NB4 (cell line): ENCODE data around the gene SIGLEC11.

Experiments used
- DNase-seq: peaks from one replicate; pipeline ENCODE4 v3.0.0; 2010; ENCODE audit warnings: low read depth
- H3K4me3 ChIP-seq: one replicate; pipeline ENCODE4 v1.5.1; 2011; ENCODE audit warnings: mild to moderate bottlenecking, low read depth, low read length, moderate library complexity
- MYC ChIP-seq: IDR thresholded peaks from 2 replicates; pipeline ENCODE4 v1.6.1; 2011; ENCODE audit warnings: low read depth, low read length
- POLR2A ChIP-seq: IDR thresholded peaks from 2 replicates; pipeline ENCODE4 v1.6.1; 2011; ENCODE audit warnings: mild to moderate bottlenecking; ENCODE audit not compliant: insufficient read length; ENCODE audit errors: extremely low read depth
- TF ChIP-seq, protein P1 (sequence below): IDR thresholded peaks from 2 replicates; pipeline ENCODE4 v1.6.1; 2011; ENCODE audit warnings: low read depth, low read length
- TF ChIP-seq, protein P2 (sequence below): IDR thresholded peaks from one replicate; pipeline ENCODE4 v1.5.1; 2012; ENCODE audit warnings: low read depth, low read length

Gene SIGLEC11

DNA sequence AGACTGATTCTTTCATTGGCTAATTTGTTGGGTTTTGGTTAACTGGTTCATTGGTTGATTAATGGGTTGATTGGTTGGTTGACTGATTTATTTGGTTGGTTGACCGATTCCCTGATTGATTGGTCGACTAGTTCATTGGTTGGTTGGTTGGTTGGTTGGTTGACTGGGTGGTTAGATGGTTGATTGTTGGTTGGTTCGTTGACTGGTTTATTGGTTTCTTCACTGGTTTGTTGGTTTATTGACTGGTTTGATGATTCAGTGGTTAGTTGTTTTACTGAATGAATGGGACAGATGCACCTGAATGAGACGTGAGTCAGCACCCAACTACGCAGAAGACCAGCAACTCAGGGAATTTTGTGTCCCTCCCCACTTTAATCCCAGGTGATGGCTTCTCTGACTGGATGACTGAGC, 28.9 kb downstream of the SIGLEC11 start:
- no peak for DNase-seq
- H3K4me3 ChIP-seq: no peak overlapping the region
- TF ChIP-seq, protein P1, sequence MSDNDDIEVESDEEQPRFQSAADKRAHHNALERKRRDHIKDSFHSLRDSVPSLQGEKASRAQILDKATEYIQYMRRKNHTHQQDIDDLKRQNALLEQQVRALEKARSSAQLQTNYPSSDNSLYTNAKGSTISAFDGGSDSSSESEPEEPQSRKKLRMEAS: no peak
- TF ChIP-seq POLR2A (no peak), MYC (no peak)
- TF ChIP-seq, protein P2, sequence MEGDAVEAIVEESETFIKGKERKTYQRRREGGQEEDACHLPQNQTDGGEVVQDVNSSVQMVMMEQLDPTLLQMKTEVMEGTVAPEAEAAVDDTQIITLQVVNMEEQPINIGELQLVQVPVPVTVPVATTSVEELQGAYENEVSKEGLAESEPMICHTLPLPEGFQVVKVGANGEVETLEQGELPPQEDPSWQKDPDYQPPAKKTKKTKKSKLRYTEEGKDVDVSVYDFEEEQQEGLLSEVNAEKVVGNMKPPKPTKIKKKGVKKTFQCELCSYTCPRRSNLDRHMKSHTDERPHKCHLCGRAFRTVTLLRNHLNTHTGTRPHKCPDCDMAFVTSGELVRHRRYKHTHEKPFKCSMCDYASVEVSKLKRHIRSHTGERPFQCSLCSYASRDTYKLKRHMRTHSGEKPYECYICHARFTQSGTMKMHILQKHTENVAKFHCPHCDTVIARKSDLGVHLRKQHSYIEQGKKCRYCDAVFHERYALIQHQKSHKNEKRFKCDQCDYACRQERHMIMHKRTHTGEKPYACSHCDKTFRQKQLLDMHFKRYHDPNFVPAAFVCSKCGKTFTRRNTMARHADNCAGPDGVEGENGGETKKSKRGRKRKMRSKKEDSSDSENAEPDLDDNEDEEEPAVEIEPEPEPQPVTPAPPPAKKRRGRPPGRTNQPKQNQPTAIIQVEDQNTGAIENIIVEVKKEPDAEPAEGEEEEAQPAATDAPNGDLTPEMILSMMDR: no peak

GRCh38 chr19:49931293-49932040, 29.5 kb downstream of the SIGLEC11 start:
- no peak overlapping the region for H3K4me3 ChIP-seq
- TF ChIP-seq MYC (no peak), POLR2A (no peak)
- TF ChIP-seq, protein P1: no peak
- TF ChIP-seq, protein P2: no peak
- DNase-seq: no peak

DNA sequence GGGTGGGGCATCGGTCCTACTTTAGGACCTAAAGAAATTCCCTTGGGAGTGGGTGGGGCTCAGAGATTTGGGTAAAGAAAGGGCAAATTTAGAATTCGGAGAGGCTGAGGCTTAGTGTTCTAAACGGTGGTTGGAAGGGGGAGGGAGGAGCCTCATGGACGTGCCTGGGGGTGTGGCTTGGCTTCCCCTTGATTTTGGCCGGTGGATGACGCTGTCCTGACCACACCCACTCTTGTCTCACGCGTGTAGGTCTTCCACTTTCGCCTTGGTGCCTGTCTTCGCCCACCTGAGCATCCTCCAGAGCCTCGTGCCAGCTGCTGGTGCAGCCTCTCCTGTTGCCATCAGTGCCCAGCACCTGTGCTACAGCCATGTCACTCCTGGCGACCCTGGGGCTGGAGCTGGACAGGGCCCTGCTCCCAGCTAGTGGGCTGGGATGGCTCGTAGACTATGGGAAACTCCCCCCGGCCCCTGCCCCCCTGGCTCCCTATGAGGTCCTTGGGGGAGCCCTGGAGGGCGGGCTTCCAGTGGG, 30.4 kb downstream of the SIGLEC11 start:
- no peak for DNase-seq
- H3K4me3 ChIP-seq: no peak overlapping the region
- TF ChIP-seq, protein P2: no peak
- TF ChIP-seq MYC (no peak), POLR2A (no peak)
- TF ChIP-seq, protein P1: no peak

GRCh38 chr19:49929611-49930482, 31.1 kb downstream of the SIGLEC11 start:
- TF ChIP-seq, protein P1: peak; percentile 94
- TF ChIP-seq, protein P2: no peak
- TF ChIP-seq POLR2A (peak; percentile 94), MYC (peak; percentile 98)
- H3K4me3 ChIP-seq: peak overlapping the region; percentile 79
- DNase-seq: peak; percentile 95

GRCh38 chr19:49929121-49929610, 31.8 kb downstream of the SIGLEC11 start, which contains the start of the genes ATF5 and NUP62:
Gene ATF5, plus strand, starts transcription at chr19:49929205. Its CDS starts 1,646 bp downstream, at chr19:49930851.
Gene NUP62, minus strand, starts transcription at chr19:49929504. Its CDS starts 19,697 bp downstream, at chr19:49909807.
- TF ChIP-seq, protein P1: peak; percentile 84
- TF ChIP-seq POLR2A (no peak), MYC (no peak; the same call in 1 of the 2 replicates)
- peak; percentile 90 for DNase-seq
- H3K4me3 ChIP-seq: peak within 1 kb of the TSS; percentile 79
